GM19452 (cell line): ENCODE data around the gene PCBD2.
"Not testable (repeated sequence)": the region's sequence is repeated elsewhere in the genome, so short reads cannot be mapped to it uniquely, and the experiment has no call there.

Experiments used
- ATAC-seq: cut with Tn5 transposase; IDR thresholded peaks from one replicate; pipeline ENCODE4 v1.9.1; 2021; ENCODE audit not compliant: unreplicated experiment

PCBD2 gene

GRCh38 chr5:134905246-134905996, 490 bp downstream of the PCBD2 start:
- peak; percentile 28 for ATAC-seq

DNA sequence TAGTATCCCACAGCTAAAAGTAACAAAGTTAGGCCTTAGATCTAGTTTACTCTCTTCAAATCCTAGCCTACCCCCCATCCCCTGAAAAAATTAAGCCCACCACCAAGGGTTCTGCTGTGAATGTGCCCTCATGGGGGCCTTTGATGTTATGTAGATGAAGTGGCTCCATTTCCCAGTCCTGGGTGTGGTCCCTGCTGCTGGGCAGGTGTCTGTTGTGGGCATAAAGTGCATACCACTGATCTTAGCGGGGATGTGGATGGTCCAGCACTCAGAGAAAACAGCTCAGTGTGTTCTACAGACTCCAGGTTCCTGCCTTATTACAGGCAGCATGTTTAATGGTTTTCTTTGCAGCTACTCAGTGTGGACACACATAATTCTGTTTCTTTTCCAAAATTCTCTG, 1.9 kb downstream of the PCBD2 start:
- no peak for ATAC-seq

DNA sequence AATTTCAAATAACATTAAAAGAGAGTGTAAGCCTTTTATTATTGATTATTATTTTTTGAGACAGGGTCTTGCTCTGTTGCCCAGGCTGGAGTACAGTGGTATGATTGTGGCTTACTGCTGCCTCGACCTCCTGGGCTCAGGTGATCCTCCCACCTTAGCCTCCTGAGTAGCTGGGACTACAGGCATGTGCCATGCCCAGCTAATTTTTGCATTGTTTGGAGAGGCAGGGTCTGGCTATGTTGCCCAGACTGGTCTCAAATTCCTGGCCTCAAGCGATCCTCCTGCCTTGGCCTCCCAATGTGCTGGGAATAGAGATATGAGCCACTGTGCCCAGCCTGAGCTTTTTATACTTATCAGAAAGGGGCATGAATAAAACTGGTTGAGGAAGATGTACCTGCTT, 5.8 kb downstream of the PCBD2 start:
- not testable (repeated sequence) for ATAC-seq

DNA sequence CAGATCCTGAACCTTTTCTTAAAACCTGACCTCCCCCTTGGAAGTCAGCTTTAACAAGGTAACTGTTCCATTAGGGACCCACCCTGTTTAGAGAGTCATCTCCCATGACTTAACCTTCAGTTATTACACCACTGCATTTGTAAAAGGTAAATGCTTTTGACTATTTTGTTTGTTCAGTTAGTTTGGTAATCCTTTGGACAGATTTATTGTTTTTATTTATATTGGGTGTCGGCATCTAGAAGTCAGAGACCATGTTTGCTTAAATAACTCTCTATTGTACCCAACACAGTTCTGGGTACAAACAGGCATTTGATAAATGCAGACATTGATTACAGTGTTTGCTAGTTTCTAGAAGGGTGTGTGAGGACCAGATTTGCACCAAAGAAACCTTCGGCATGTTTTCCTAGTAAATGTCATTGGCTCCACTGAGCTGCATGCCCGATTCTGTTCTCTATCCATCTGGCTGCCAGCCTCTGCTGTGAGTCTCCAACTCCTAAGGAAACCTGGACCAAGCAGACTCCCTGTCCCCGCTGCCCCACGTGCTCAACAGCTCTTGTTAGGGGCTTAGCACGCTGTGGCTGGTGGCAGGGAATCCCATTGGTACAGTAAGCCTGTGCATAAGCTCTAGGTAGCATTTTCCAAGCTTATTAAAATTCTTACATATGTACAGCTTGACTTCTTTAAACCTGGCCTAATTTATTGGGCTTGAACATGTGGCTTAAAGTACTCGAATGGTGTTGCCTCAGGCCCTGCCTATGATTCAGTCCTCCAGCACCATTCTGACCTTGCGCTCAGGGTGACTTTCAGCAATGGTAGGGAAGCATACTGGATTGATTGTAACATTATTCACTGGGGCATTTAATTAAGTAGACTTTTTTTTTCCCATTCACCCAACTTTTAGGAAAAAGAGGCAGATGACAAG, 6.6 kb downstream of the PCBD2 start:
- ATAC-seq = no peak

DNA sequence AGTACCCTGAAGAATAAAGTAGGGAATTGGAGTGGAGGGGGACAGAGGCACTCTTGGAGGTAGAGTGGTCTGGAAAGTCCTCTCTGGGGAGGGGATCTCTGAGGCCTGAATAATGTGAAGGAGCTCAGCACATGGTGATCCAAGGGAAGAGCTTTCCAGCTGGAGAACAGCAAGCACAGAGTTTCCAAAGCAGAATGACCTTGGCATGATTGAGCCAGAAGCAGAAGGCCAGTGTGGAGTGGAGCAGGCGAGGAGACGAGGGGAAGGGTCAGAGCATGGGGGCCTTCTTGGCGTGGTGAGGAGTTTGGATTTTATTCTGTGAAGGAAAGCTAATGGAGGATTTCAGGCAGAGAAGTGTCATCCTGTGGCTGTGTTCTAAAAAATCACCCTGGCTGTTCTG, 8.3 kb downstream of the PCBD2 start:
- ATAC-seq = no peak

- no peak for ATAC-seq
Observed at GRCh38 chr5:134913795-134914194, 8.9 kb downstream of the PCBD2 start.

- ATAC-seq = no peak
Observed at GRCh38 chr5:134917070-134917815, 12.3 kb downstream of the PCBD2 start.

GRCh38 chr5:134918861-134919260, 13.9 kb downstream of the PCBD2 start:
- ATAC-seq = no peak

DNA sequence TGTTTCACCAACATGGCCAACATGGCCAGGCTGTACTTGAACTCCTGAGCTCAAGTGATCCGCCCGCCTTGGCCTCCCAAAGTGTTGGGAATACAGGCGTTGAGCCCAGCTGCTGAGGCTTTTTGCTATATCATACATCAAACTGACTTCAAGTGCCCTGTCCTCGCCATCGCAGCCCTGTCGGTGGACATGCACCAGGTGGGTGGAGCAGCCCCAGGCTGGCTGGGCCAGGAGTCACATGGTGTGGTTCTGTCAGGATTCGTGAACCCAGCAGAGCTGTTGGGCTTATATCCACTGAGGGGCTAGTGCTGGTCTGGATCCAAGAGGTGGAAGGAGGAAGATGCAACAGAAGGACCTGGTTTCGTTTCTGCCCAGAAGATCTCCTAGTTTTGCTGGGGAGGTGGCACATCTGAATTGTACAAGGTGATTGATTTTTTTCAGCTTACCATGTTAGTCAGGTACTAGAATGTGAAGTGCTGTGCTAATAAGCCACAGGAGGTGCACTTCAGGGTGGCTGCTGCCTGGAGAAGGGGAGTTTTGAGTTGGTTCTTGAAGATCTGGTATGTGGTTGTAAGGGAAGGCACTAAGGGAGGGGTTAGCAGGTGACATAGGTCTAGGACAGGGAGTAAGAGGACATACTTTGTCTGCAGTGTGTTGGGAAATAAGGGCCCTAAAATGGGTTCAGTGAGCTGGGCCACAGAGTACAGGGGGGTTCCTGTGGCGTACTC, 16.1 kb downstream of the PCBD2 start:
- no peak for ATAC-seq

GRCh38 chr5:134932508-134932907, 27.6 kb downstream of the PCBD2 start:
- no peak for ATAC-seq

DNA sequence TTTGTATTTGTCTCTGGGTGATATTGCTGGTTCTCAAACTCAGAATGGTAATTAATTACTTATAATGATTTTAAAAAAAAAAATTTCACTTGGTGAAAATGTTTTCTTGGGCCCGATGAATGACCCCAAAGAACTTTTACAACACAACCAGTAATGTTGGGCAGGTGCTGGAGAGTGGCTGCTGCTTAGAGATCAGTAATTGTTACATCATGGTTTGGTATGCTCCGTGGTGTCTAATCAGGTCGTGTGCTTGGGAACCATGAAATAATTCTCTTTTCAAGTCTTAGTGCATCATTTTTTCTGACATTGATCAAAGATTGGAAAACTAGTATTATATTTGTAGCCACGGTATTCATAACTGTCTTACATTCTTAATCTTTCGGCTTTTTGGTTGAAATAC, 29.3 kb downstream of the PCBD2 start:
- no peak for ATAC-seq

DNA sequence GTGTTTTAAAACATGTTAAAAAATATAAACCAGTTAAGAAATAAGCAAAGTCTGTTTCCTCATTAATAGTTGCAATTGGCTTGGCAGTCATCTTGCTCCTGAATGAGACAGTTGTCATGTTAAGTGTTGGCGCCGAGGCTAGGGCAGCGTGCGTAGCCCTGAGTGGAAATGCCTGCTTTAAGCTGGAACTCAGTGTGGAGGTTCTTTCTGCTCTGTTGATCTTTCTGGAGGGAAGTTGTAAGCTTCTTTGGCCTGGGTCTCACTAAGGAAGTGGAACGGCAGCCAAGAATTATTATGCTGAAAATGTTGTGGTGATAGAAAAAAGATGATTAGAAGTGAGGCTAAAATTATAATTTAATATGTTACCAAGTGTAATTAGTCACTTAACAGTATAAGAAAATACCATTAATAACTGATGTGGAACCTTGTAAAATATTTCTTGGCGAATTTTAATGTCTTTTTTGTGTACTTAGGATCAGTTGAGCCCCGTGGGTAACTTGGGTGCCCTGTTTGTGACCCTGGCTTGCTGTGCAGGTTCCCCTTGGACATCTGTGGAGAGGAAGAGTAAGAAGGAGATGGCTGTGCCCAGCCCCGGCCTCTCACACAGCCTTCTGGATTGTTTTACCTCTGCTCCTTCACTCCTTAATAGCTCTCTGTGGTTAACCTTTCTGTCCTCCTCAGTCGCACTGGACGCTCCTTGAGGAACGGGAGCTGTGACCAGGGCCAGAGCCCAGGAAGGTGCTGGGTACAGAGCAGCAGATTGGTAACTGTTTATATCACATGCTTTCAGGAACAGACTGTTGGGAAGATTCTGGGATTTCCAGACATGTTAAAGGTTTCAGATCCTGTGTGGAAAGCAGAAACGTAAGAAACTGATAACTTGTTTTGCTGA, 31.0 kb downstream of the PCBD2 start:
- no peak for ATAC-seq

DNA sequence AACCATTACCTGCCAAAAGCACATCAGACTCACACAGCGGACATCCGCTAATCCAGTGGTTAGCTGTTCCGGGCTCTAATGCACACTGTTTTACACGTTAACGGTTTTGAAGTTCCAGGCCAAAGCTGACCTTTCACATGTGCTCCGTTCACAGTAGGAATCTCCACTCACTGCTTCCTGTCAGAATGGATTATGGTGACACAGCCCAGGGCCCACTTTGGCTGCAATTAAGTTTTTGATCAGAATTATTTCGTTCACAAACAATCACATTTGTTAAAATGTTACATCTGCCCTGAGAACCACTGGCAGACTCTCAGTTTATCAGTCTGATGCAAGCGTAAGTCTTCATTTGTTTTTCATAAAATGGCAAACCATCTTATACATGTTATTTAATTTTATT, 32.6 kb downstream of the PCBD2 start:
- ATAC-seq = no peak

- no peak for ATAC-seq
Observed at GRCh38 chr5:134938030-134938429, 33.1 kb downstream of the PCBD2 start.

DNA sequence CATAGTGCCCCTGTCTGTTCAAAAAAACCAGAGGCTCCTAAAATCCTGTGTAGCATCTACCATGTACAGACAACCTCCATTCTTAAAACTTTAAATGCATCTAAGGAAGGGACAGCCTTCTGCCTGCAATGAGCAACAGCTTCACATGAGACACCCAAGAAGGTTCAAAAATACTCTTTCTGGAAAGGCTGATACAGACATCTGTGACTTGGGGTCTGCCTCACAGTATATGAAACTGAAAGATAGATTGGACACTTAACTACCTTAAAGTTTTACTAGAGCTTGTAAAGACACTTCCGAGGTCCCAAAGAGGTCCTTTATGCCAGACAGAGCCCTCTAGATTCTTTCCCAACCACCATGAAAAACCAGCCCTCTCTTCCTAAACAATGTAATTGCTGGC, 34.6 kb downstream of the PCBD2 start:
- no peak for ATAC-seq

- ATAC-seq = no peak
Observed at GRCh38 chr5:134943547-134943946, 38.6 kb downstream of the PCBD2 start.

DNA sequence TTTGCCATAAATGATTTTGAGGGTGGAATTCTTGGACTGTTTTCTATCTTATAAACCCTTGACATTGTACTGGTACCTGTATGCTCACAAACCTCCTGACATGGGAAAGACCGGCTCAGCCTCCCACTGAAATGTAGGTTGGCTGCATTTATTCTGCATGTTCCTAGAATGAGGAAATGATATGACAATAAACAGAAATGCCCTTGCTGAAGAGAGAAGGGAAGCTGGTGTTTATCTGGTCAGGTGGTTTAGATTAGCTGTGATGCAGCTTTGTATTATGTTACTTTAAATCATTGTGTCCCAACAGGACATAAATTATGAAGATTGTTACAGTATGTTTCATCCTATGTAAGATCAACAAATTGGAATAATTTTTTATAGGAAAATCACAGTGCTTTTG, 39.7 kb downstream of the PCBD2 start:
- ATAC-seq = no peak

GRCh38 chr5:134945041-134945440, 40.1 kb downstream of the PCBD2 start:
- ATAC-seq = no peak

- no peak for ATAC-seq
Observed at GRCh38 chr5:134948911-134949310, 44.0 kb downstream of the PCBD2 start.

GRCh38 chr5:134949316-134949715, 44.4 kb downstream of the PCBD2 start:
- ATAC-seq = no peak
